Activated CD4-positive, alpha-beta T cell treated with anti-CD3 and anti-CD28 coated beads, Interleukin-2, Interleukin-4, amounts not matched to agents 100 ng/mL and 50 ng/mL, durations not matched to agents 16 hours and 8 hours (primary cell): ENCODE data around the gene GSTP1.
"Not testable (repeated sequence)": the region's sequence is repeated elsewhere in the genome, so short reads cannot be mapped to it uniquely, and the experiment has no call there.

ENCODE experiments used
- DNase-seq: peaks from one replicate; pipeline ENCODE4 v3.0.0-alpha.2; 2020; ENCODE audit warnings: low spot score

The GSTP1 gene

DNA sequence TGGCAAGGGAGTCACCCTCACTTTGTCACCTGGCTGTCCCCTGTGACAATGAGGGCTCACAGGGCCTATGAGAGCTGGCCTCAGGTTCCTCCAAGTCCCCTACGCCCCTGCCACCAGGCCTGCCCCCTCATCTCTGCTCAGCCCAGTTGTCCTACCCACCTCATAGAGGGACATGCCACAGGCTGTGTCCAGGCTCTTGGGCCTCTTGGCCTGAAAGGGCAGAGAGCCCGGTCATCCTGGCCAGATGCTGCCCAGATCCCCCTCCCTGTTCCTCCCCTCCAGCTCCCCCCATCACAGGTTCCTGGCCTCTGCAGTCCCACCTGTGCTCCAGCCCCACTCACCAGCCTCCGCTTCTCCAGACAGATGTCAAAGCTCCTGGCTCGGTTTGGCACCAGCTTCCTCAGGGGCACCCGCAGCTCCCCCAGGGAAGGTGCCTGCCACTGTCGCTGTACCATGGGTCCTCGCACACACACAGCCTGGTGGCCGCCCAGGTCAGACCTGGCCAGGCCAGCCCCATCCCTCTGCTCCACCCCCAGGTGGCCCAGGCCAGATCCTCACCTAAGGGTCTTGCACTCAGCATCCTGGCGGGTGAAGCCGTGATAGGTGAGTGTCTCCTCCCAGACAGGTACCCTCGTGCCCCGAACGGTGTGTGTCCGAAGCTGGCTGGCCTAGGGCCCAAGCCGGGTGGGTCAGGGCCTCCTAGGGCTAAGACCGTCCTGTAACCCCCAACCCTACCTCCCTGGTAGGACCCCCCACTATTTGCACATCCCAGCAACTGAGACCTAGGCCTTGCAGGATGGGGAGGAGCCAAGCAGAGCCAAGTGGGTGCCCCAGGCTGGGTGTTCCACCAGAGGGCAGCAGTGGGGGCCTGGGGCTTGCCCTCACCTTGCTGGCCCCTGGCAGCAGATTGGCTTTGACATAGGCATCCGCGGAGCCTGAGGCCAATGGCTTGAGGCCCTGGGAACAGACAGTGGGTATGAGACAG is 31.4 kb downstream of the GSTP1 start:
- DNase-seq, result peak; percentile 72

- no peak for DNase-seq
Observed at GRCh38 chr11:67615728-67616430, 32.3 kb downstream of the GSTP1 start.

DNA sequence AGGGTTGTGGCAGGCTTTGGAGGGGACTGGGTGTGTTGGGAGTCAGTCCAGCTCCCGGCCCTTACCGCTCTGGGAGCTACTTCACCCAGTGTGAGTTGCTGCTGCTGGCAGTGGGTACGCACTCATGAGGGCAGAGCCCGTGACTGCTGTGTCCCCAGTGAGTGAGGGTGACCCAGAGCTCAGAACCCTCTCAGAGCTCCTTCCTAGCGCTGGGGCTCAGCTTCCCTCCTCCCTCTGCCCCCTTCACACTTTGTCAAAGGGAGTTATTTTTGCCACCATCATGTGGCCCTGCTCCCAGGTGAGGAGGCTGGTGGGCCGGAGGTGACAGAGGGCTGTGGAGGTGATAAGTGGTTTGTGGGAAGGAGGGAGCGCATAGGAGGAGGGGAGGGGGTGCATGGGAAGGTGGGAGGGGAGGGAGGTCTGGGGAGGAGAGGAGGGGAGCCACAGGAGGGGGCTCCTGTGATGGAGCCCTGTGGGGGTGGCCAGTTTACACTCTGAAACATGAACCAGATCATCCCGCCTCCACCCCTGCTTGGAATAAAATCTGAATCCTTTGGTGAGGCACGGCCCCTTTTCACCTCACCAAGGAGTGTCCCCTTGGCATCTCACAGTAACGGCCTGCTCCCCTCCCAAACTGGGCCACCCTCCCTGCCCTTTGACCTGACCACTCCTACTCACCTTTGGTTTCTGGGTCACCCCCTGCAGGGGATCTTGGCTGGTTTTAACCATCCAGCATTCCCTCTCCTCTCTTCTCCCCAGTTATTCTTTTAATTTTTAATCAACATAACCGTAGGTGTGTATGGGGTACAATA is 33.0 kb downstream of the GSTP1 start:
- DNase-seq, result no peak

GRCh38 chr11:67617243-67617953 is 33.8 kb downstream of the GSTP1 start:
- no peak for DNase-seq

DNA sequence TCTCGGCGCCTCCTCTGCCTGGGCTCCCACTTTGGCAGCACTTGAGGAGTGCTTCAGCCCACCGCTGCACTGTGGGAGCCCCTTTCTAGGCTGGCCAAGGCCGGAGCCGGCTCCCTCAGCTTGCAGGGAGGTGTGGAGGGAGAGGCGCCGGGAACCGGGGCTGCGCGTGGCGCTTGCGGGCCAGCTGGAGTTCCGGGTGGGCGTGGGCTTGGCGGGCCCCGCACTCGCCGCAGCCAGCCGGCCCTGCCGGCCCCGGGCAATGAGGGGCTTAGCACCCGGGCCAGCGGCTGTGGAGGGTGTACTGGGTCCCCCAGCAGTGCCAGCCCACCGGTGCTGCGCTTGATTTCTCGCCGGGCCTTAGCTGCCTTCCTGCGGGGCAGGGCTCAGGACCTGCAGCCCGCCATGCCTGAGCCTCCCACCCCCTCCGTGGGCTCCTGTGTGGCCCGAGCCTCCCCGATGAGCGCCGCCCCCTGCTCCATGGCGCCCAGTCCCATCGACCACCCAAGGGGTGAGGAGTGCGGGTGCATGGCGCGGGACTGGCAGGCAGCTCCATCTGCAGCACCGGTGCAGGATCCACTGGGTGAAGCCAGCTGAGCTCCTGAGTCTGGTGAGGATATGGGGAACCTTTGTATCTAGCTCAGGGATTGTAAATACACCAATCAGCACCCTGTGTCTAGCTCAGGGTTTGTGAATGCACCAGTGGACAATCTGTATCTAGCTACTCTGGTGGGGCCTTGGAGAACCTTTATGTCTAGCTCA is 35.5 kb downstream of the GSTP1 start:
- not testable (repeated sequence) for DNase-seq

- not testable (repeated sequence) for DNase-seq
Observed at GRCh38 chr11:67619683-67620618, 36.3 kb downstream of the GSTP1 start.

DNA sequence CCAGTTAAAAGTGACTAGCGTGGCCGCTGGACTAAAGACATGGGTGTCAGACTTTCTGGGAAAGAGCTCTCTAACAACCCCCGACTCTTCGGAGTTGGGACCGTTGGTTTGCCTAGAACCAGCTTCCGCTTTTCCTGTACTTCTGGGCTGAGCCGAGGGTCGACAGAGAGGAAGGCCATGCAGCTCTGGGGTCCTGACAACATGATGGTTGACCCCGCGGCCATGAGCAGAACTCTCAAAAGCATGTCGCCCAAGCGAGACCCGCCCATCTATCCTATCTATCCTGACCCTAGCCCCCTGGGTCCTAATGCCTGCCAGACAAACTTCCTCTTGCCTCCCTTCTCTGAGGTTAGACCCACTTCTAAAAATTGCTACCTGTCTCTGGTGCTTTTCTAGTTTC is 37.0 kb downstream of the GSTP1 start:
- DNase-seq, result not testable (repeated sequence)

DNA sequence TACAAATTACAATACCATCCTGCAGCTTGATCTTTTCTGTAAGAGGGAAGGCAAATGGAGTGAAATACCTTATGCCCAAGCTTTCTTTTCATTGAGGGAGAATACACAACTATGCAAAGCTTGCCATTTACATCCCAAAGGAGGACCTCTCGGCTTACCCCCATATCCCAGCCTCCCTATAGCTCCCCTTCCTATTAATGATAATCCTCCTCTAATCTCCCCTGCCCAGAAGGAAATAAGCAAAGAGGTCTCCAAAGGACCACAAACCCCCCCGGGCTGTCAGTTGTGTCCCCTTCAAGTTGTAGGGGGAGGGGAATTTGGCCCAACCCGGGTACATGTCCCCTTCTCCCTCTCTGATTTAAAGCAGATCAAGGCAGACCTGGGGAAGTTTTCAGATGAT is 38.3 kb downstream of the GSTP1 start:
- not testable (repeated sequence) for DNase-seq

GRCh38 chr11:67622905-67623304 is 39.3 kb downstream of the GSTP1 start:
- DNase-seq, result not testable (repeated sequence)

- DNase-seq, result not testable (repeated sequence)
Observed at GRCh38 chr11:67623795-67624194, 40.2 kb downstream of the GSTP1 start.

DNA sequence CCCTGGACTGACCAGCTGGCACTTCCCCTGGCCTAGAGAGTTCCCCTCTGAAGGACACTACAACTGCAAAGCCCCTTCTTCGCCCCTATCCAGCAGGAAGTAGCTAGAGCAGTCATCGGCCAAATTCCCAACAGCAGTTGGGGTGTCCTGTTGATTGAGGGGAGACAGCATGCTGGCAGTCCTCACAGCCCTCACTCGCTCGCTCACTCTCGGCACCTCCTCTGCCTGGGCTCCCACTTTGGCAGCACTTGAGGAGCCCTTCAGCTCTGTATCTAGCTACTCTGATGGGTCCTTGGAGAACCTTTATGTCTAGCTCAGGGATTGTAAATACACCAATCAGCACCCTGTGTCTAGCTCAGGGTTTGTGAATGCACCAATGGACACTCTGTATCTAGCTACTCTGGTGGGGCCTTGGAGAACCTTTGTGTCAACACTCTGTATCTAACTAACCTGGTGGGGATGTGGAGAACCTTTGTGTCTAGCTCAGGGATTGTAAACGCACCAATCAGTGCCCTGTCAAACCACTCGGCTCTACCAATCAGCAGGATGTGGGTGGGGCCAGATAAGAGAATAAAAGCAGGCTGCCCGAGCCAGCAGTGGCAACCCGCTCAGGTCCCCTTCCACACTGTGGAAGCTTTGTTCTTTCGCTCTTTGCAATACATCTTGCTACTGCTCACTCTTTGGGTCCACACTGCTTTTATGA is 42.7 kb downstream of the GSTP1 start:
- not testable (repeated sequence) for DNase-seq

- no peak for DNase-seq
Observed at GRCh38 chr11:67626970-67627369, 43.4 kb downstream of the GSTP1 start.

- DNase-seq, result no peak
Observed at GRCh38 chr11:67627441-67627811, 43.8 kb downstream of the GSTP1 start.

DNA sequence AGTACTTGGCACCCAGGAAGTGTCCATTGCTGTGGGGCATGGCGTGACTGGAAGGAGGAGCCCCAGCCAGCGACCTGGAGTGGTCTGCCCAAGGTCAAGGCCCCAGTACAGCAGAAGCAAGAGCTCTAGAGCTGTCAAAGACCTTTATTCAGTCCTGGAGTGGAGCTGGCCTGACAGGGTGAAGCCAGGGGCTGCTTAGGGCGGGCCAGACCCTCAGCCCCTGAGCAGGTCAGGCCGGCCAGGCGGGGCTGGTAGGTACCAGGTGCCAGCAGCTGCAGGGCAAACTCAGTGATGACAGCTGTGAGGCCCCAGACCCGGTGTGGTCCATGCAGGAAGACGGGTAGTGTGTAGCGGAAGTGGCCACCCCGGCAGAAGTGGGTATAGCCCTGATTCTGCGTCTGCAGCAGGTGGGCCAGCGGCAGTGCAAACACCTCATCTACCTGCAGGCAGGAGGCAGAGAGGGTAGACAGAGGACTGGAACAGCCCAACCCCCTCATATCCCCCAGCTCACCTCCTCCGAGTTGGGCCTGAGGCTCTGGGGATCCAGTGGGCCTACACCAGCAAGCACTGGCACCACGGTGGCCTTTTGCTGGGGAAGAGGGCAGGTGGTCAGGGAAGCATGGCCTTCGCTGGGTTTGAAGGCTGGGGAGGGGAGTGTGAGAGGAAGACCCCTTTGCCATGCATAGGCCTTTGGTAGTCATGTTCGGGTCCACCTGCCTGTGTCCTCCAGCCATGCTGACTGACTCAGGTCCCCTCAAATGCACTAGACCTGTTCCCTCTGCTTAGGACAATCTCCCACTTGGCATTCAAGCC is 44.4 kb downstream of the GSTP1 start:
- no peak for DNase-seq

DNA sequence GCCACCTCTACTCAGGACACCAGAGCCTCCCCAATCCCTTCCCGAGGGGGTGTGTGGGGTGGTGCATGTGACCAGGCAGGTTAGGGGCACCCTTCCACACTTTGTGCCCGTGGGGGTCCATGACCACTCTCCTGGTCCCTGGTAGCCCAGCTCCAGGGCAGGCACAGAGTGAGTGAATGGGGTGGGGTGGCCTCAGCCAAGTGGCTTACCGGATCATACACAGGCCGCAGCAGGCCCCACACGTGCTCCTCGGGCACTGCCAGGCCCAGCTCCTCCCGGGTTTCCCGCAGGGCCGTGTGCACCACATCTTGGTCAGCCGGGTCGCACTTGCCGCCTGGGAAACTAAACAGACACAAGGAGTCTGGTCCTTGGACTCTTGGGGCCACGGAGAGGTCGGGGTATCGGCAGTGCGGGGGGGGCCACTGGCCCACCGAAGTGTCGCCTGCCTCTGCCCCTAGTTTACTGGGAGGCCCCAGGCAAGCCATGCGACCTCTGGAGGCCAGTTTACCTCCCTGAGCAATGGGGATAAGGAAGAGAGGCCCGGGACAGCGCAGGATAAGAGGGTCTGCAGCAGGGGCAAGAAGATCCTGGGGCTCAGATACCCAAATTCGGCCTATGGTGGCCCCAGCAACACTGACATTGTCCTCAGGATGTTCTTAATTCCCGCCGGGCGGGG is 45.2 kb downstream of the GSTP1 start:
- DNase-seq, result no peak

GRCh38 chr11:67629386-67630227 is 46.0 kb downstream of the GSTP1 start, which contains the start of gene NUDT8:
NUDT8 (minus strand) TSS chr11:67629937; CDS start chr11:67629911, 26 bp downstream.
- peak; percentile 92 for DNase-seq
